Panc1 (cell line): ENCODE measurements around the gene OTOGL.

Experiments used
- POLR2AphosphoS5 ChIP-seq: IDR thresholded peaks from 2 replicates; pipeline ENCODE4 v1.6.1; 2012; ENCODE audit warnings: mild to moderate bottlenecking, low read depth, low read length, moderate library complexity
- TF ChIP-seq, protein P1 (sequence below): fragments of 450-650 bp; IDR thresholded peaks from 2 replicates; pipeline ENCODE4 v1.5.1; 2017; ENCODE audit warnings: mild to moderate bottlenecking
- TF ChIP-seq, protein P2 (sequence below), 2 experiments: IDR thresholded peaks; 2 replicates each; pipeline ENCODE4 v1.6.1; 2011 to 2012; ENCODE audit warnings: low read depth in 2 of 2, control low read depth in 1 of 2, low read length in 1 of 2, mild to moderate bottlenecking in 1 of 2, moderate library complexity in 1 of 2; ENCODE audit not compliant: insufficient read depth in 1 of 2

DNA sequence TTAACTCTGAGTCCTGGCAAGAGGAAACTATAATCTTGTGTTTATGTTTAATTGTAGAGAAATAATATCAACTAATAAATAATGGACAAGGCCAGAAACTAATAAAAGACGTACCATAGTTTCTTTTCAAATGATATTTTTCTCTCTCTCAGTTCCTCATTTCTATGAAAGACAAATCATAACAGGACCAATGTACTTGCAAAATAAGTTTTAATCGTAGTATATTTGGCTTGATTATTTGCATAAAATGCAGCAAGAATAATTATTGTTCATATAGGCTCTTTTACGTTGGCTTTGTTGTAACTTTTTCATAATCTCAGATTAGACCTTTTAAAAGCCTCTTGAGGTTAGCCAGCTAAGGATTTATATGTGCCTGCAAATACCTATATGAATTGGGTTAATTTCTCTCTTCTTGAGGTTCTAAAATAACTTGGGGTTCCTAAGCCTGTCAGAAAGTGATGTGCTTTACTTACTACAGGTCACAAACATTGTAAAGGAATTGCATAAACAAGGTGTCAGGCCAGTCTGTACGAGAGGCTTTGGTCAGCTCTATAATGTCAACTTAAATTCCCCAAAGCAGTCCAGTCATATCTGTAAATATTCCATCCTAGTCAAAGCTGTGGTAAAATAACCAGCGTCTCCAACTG is 191.9 kb downstream of the OTOGL start:
- TF ChIP-seq, protein P1, sequence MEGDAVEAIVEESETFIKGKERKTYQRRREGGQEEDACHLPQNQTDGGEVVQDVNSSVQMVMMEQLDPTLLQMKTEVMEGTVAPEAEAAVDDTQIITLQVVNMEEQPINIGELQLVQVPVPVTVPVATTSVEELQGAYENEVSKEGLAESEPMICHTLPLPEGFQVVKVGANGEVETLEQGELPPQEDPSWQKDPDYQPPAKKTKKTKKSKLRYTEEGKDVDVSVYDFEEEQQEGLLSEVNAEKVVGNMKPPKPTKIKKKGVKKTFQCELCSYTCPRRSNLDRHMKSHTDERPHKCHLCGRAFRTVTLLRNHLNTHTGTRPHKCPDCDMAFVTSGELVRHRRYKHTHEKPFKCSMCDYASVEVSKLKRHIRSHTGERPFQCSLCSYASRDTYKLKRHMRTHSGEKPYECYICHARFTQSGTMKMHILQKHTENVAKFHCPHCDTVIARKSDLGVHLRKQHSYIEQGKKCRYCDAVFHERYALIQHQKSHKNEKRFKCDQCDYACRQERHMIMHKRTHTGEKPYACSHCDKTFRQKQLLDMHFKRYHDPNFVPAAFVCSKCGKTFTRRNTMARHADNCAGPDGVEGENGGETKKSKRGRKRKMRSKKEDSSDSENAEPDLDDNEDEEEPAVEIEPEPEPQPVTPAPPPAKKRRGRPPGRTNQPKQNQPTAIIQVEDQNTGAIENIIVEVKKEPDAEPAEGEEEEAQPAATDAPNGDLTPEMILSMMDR = no peak
- TF ChIP-seq, protein P2, sequence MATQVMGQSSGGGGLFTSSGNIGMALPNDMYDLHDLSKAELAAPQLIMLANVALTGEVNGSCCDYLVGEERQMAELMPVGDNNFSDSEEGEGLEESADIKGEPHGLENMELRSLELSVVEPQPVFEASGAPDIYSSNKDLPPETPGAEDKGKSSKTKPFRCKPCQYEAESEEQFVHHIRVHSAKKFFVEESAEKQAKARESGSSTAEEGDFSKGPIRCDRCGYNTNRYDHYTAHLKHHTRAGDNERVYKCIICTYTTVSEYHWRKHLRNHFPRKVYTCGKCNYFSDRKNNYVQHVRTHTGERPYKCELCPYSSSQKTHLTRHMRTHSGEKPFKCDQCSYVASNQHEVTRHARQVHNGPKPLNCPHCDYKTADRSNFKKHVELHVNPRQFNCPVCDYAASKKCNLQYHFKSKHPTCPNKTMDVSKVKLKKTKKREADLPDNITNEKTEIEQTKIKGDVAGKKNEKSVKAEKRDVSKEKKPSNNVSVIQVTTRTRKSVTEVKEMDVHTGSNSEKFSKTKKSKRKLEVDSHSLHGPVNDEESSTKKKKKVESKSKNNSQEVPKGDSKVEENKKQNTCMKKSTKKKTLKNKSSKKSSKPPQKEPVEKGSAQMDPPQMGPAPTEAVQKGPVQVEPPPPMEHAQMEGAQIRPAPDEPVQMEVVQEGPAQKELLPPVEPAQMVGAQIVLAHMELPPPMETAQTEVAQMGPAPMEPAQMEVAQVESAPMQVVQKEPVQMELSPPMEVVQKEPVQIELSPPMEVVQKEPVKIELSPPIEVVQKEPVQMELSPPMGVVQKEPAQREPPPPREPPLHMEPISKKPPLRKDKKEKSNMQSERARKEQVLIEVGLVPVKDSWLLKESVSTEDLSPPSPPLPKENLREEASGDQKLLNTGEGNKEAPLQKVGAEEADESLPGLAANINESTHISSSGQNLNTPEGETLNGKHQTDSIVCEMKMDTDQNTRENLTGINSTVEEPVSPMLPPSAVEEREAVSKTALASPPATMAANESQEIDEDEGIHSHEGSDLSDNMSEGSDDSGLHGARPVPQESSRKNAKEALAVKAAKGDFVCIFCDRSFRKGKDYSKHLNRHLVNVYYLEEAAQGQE (IDR thresholded peaks at IDR 0.05; ENCODE audit: insufficient read depth in 1 of 2, low read depth in 2 of 2, low read length in 1 of 2) = no peak
- no peak for TF ChIP-seq POLR2AphosphoS5
